HG03159 (cell line): ENCODE results near the gene MAP3K20.
"Not testable (repeated sequence)": the region's sequence is repeated elsewhere in the genome, so short reads cannot be mapped to it uniquely, and the experiment has no call there.

Experiments
- ATAC-seq: cut with Tn5 transposase; IDR thresholded peaks from one replicate; pipeline ENCODE4 v1.9.1; 2021; ENCODE audit warnings: mild to moderate bottlenecking, moderate library complexity; ENCODE audit not compliant: unreplicated experiment

MAP3K20 gene

DNA sequence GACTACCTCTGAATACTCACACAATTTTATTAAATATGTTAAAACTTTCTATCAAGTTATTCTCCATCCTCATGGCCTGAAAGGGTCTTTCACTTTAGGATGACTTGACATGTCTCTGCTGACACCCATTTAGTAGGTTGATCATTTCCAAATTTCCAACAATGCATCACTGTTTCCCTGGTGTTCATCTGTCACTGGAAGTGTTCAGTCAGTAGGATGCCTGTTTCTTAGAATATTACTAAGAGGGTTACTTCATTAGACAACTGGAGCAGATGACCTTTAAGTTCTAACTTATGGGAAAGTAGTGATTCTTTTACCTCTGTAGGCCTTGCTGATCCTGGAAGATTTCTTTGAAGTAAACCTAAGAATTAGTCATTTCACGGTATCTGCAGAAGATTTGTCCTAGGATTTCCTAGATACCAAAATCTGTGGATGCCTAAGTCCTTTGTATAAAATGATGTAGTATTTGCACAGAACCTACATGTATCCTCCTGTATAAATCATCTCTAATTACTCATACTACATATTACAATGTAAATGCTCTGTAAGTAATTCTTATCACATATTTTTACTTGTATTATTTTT is 77.7 kb downstream of the MAP3K20 start:
- no peak for ATAC-seq

DNA sequence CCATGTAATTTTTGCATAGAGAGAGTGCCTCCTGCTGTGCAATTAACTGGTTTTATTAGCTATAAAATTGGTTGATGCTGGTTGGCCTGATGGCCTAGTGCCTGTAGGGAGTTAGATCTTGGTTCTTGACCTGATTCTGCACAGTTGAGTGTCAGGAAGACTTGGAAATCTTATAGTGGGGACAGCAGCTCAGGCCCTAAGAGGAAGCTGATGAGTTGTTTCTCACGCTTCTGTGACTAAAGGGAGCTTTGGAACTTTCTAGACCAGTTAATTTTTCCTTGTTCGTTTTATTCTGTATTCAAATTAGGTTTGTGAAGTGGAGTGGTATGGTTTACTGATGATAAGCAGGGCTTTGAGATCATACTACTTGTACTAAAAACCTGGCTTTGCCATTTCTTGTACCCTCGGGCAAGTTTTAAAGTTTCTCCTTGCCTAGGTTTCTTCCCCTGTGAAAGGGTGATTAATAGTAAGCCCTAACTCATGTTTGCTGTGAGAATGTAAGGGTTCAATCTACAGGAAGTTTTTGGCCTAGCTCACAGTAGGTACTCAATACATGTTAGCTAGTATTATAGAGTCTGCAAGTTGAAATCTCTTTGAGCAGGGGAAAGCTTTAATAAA is 82.1 kb downstream of the MAP3K20 start:
- no peak for ATAC-seq

- ATAC-seq = no peak
Observed at GRCh38 chr2:173159791-173160463, 84.3 kb downstream of the MAP3K20 start.

DNA sequence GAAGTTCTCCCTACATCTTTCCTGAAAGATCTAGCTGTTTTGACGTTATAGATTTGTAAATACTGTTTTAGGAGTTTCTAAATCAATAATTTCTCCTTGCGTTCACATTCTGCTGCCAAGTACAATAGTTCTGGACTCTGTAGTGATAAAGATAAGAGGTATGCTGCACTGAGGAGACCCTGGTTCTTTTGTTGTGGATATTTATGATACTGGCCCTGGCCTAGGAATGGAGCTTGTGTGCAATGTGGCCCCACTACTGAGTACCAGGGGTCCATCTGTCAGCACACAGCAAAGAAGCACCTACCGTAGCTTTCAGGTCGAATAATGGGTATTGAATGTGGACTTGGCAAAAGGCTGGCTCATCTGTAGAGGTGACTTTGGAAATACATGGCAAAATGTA is 85.0 kb downstream of the MAP3K20 start:
- ATAC-seq = no peak

- ATAC-seq = no peak
Observed at GRCh38 chr2:173161040-173161439, 85.4 kb downstream of the MAP3K20 start.

GRCh38 chr2:173161507-173161906 is 85.9 kb downstream of the MAP3K20 start:
- no peak for ATAC-seq

GRCh38 chr2:173163357-173163756 is 87.7 kb downstream of the MAP3K20 start:
- not testable (repeated sequence) for ATAC-seq

DNA sequence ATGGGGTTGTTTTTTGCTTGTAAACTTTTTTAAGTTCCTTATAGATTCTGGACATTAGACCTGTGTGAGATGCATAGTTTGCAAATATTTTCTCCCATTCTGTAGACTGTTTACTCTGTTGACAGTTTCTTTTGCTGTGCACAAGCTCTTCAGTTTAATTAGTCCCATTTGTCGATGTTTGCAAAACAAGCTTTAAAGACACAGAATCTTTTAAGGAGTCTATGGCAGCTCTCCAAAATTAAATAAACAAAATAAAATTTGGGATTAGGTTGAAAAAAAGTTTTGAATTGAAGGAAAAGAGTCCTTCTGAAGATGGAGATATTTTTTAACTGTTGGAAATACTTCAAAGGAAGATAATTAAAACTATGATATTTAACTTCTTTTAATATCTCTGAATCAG is 88.8 kb downstream of the MAP3K20 start:
- ATAC-seq = no peak

DNA sequence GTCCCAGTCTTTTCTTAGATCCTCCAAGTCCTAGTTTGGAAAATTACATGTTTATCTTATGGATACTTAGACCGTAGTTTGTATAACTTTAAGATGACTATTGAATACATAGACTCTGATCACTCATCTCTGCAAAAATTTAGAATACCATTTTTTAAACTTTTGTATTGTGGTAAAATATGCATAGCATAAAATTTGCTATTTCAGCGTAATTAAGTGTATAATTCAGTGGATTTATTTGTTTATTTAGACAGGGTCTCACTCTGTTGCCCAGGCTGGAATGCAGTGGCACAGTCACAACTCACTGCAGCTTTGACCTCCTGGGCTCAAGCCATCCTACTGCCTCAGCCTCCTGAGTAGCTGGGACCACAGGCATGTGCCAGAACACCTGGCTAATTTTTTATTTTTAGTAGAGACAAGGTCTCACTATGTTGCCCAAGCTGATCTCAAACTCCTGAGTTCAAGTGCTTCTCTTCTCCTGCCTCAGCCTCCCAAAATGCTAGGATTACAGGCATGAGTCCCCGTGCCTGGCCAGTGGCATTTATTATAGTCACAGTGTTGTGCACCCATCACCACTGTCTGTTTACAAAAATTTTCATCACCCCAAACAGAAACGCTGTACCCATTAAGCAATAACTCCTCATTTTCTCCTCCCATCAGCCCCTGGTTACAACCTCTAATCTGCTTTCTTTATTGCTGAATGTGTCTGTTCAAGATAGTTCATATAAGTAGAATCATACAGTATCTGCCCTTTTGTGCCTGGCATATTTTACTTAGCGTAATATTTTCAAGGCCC is 90.0 kb downstream of the MAP3K20 start:
- ATAC-seq = no peak

GRCh38 chr2:173171321-173171720 is 95.7 kb downstream of the MAP3K20 start:
- ATAC-seq = no peak

GRCh38 chr2:173171924-173172643 is 96.4 kb downstream of the MAP3K20 start:
- ATAC-seq = no peak

DNA sequence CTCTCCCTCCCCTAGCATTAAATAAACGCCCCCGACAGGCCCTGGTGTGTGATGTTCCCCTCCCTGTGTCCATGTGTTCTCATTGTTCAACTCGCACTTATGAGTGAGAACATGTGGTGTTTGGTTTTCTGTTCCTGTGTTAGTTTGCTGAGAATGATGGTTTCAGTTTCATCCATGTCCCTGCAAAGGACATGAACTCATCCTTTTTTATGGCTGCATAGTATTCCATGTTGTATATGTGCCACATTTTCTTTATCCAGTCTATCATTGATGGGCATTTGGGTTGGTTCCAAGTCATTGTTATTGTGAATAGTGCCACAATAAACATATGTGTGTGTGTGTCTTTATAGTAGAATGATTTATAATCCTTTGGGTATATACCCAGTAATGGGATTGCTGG is 98.7 kb downstream of the MAP3K20 start:
- ATAC-seq = not testable (repeated sequence)

GRCh38 chr2:173175222-173175621 is 99.6 kb downstream of the MAP3K20 start:
- ATAC-seq = no peak

DNA sequence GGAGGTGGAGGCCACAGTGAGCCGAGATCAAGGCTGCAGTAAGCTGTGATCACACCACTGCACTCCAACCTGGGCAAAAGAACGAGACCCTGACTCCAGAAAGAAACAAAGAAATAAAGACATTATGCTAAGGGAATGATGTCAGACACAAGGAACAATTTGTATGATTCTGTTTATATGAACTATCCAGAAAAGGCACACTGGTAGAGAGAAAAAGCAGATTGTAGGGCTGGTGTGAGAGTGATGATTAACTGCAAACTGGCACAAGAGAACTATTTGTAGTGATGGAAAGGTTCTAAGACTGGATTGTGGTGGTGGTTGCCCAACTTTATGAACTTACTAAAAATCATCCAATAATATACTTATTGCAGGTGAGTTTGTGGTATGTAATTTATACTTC is 106.3 kb downstream of the MAP3K20 start:
- no peak for ATAC-seq

DNA sequence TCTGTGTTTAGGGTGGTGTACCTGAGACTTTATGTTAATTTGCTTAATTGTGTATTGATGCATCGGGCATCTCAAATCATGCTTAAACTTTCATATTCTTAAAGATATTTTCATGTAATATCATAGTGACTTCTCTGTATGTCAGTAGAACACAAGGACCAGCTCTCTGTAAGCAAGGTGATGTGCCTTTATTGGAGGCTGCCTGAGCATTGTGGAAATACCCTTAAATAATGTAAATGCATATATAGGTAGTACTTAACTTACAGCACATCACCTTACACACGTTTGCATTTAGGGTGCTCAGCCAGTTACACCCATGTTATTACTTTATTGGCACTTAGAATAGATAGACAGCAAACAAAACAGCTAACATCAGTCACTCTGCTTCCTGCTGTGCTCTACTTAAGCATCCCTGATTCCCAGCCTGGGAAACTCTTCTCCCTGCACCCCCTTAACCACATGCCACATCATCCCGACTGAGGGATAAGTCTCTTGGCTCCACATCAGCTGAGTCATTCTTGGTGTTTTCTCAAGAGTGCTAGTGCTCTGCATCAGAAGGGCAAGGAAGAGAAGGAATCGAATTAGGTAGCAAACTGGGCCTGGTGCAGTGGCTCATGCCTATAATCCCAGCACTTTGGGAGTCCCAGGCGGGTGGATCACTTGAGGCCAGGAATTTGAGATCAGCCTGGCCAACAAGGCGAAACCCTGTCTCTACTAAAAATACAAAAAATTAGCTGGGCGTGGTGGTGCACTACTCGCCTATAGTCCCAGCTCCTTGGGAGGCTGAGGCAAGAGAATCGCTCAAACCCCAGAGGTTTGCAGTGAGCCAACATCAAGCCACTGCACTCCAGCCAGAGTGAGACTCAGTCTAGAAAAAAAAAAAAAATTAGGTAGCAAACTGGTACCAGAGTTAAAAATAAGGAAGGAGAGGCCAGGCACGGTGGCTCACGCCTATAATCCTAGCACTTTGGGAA is 108.7 kb downstream of the MAP3K20 start:
- ATAC-seq = no peak

GRCh38 chr2:173185437-173185836 is 109.8 kb downstream of the MAP3K20 start:
- no peak for ATAC-seq

DNA sequence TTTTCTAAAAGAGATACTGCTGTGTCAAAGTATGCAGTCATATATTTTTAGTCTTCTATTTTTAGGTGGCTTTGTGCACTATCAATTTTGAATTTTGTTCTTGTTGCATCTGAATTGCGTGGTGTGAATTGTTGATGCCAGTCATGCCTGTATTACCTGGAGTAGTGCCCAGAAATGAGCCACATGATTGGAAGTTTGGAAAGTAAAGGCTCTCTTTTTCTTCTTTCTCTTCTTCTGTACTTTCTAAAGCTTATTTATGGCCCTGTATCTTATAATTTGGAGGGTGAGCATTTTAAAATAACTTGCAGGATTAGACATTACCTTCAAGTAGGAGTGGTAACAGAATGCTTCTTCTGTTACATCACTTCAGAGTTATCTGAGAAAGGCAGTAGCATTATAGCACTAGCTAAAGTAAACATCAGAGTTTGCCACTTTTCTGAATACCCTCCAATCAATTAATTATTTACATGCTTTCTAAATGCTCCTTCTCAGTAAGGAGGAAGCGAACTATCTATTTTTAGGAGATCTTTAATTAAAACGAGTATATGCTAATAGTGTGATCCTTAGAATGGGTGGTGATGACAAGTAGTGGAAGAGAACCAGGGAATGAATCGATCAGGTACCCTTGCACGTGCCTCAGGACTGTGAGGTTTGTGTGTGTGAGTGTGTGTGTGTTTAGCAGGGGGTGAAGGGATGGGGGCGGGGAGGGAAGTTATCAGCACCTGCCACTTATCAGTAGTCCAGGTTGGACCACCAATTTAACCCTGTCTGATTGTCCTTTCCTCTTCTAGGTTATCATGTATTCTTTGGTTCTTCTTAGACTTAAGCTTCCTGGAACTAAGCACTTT is 112.5 kb downstream of the MAP3K20 start:
- ATAC-seq = no peak

DNA sequence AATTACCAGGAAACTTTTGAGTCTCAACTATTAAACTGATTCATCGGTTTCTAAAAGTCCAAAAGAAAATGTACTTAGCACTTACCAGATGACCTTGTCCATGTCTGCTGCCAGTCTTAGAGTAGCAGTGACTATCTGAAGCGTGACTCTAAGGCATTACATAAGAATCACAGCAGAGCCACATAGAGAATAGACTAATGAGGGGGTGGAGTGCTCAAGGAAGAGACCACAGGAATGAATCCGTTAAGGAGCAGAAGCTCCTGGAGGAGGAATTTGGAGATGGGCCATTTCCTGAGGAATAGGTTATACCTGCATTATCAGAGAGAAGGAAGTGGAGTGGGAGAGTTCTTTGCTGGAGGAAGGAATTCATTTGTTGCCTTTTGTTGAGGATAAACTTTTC is 116.0 kb downstream of the MAP3K20 start:
- ATAC-seq = no peak

DNA sequence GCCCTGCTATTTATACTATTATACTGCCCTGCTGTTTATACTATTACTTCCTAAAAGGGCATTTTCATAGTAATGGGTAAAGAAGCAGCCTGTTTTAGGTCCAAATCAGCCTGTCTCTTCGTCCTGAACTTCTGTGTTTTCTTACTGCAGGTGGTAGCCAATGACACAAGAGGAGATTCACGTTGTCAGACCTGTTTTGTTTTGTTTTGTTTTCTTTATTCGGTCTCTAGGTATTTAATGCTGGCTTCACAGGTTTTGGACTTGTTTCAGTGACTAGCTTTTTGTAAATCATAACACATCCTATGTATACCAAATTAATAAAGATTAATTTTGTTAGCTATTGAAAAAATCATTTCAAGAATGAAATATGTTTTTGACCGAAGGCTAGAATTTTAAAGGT is 116.4 kb downstream of the MAP3K20 start:
- no peak for ATAC-seq
